Hematopoietic multipotent progenitor cell treated with erythropoietin and hydrocortisone succinate and interleukin-3 and kit ligand, for 15 days (in vitro differentiated cells): Measurements from ENCODE around the gene TSHR.
"Not testable (repeated sequence)": the region's sequence is repeated elsewhere in the genome, so short reads cannot be mapped to it uniquely, and the experiment has no call there.

Experiments used
- DNase-seq: peaks from one replicate; pipeline ENCODE4 v3.0.0-alpha.2; 2015; ENCODE audit warnings: low spot score

TSHR gene

DNA sequence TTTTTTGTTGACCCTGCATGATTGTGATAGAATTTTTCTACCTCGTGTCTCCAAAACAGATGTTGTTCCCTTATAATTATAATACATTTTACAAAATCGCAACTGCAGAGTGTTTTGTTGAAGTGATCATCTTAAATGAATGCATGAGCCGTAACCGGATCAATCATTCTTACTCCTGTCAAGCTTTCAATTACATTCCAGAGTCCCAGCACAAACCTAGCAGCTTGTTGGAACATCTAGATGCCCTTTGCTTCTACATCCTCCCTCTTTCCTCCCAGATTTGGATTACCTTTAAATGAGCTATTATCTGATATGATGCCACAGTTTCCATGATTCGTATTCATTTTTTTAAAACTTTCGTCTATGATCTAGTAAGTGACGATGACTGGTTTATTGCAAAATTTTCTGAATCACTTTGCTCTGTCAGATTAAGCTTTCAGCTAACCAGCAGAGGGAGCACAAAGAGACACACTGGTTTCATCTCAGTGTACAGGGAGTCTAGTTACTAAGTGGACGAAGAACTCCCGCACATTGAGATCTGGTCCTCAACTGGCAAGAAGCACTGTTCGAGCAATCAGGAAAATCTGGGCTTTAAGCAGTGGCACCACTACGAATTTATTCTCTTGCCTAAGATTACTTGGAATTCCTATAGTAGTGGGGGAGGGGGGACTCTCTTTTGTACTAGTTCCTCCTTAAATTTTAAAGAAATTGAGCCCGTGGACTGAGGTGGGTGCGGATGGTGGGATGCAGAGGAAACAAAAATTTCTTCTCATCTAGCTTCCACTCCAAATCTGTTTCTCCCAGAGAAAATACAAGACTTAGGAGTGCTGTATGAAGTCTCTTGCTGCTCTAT, 40.9 kb downstream of the TSHR start:
- peak; percentile 44 for DNase-seq

DNA sequence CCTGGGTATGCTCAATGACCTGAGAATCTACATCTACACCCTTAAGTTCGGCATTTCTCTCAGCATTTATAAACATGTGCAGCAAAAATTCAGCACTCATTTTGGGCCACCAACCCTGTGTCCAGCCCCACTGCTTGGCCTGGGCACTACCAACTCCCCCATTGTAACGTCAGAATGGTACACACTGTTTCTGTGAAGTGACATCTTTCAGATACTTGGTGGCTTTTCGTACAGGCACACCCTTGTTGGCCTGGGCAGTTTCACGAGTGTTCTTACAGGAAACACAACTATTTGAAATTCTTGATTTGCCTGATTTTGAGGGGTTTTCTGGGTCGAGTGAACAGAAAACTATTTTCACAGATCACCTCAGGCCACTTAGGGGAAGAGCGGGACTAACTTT, 46.0 kb downstream of the TSHR start:
- DNase-seq, result no peak

DNA sequence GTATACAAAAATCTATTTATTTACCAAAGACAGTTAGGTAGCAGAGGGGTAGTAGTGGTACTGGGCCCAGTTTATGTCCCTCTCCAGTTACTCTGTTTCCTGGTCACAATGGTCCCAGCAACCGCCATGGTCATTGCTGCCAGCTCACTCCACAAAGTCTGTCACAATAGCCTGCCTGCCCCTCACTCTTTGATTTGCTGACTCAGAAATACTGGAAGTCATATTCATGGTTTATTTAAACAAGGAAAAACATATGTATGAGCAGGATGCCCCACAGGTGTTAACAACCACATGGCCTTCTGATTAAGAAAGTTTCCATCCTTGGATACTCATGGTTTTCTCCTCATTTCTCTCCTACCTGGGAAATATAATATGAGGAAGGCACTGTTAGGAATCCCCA, 49.2 kb downstream of the TSHR start:
- DNase-seq, result no peak

DNA sequence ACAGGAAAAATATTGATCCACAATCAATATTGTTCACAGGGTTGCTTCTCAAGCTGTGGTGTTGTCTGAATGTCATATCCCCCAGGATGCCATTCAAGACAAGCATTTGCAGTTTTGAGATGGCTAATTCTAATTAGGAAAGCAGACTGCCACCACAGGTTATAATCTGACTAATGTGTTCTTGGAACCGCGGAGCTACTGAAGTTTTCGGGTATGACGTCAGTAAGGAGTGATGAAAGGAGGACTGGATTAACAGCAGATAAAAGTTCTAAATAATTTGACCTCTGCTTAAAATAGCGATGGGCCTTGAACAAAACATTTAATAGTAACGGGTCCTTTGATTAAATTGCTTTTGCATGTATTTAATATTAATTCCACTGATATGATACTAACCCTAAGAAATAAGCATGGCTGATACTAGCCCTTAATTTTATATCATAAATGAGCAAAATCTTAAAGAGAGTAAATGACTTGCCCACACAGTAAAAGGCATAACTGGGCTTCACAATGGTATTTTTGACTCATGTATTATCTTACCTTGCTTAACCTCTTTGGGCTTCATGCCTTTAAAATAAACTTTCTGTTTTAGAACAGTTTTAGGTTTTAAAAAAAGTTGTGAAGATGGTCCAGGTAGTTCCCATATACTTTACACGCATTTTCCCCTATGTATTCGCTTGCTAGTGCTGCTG, 50.3 kb downstream of the TSHR start:
- DNase-seq, result no peak

DNA sequence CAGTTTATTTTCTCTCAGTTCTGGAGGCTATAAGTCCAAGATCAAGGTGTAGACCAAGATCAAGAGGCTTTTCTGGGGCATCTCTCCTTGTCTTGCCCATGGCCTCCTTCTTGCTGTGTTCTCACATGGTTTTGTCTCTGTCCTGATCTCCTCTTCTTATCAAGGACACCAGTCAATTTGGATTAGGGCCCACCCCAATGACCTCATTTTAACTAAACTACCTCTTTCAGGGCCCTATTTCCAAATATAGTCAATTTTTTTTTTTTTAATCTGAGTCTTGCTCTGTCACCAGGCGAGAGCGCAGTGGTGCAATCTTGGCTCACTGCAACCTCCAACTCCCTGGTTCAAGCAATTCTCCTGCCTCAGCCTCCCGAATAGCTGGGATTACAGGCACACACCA, 50.8 kb downstream of the TSHR start:
- DNase-seq, result peak; percentile 25

DNA sequence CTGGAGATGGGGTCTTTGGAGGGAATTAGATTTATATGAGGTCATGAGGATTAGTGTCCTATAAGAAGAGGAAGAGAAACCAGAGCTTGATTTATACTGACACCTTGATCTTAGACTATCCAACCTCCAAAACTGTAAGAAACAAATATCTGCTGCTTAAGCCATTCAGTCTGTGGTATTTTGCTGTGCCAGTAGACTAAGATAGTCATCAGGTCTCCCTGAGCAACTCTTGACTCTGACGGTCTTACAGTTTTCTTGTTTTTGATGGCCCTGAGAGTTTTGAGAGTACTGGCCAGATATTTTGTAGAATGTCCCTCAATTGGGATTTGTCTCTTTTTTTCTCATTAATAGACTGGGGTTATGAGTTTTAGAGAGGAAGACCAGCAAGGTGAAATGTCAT, 51.7 kb downstream of the TSHR start:
- DNase-seq, result no peak

DNA sequence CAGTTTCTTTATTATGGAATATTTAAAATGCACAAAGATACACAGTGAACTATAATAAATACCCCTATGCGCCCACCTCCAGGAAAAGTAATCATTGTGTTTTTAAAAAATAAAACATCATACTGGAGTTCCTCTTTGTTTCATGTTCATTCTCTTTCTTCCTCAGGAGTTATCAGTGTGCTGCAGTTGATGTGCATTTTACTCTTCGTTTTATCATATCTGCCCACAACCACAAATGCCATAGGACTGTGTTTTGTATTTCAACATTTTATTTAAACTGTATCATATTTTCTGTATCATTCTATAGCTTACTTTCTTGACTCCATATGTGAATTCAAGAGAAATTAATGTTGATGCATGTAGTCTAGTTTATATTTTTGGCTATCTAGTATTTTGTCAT, 53.9 kb downstream of the TSHR start:
- peak; percentile 13 for DNase-seq

DNA sequence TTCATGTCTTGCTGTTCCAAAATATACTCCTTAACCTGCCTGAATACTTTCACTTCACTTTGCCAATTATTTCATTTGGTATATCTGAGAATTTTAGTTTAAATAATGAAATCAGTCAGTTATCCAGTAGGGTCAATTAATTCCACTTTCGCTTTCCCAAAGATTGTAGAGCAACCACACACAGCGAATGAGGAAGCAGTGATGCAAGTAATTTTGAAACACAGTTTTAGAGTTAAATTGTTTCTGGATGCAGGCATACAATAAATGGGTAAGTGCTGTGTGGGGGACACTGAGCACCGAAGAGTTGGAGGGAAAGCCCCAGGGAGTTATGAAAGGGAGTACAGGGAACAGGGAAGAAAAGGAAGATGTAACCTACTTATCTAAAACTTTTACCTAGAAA, 62.8 kb downstream of the TSHR start:
- DNase-seq, result no peak

DNA sequence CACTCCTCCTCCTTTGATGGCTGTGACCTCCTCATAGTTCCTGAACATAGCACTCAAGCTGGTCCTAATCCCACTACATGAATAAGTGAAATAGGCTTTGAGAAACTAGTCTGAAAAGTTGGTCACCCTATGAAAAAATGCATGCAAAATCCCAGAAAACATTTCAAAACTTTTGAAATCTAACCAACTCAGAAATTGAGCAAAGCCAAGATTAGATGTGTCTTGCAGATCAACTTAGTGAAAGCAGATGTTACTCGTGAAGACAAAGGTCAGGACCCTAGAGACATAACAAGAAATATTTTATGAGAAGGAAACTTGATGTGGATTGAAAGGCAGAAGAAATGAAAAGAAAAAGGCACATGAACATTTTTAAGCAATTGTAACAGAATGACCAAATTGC, 63.3 kb downstream of the TSHR start:
- no peak for DNase-seq

DNA sequence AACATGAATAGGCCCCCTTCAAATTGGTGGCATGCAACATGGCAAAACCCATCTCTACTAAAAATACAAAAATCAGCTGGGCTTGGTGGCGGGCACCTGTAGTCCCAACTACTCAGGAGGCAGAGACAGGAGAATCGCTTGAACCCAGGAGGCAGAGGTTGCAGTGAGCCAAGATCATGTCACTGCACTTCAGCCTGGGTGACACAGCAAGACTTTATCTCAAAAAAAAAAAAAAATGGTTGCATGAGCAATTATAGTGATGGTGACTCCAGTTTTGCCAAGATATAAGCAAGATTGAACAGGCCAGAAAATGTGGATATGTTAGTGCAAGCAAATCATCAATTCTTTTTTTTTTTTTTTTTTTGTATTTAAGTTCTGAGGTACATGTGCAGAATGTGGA, 63.7 kb downstream of the TSHR start:
- not testable (repeated sequence) for DNase-seq

DNA sequence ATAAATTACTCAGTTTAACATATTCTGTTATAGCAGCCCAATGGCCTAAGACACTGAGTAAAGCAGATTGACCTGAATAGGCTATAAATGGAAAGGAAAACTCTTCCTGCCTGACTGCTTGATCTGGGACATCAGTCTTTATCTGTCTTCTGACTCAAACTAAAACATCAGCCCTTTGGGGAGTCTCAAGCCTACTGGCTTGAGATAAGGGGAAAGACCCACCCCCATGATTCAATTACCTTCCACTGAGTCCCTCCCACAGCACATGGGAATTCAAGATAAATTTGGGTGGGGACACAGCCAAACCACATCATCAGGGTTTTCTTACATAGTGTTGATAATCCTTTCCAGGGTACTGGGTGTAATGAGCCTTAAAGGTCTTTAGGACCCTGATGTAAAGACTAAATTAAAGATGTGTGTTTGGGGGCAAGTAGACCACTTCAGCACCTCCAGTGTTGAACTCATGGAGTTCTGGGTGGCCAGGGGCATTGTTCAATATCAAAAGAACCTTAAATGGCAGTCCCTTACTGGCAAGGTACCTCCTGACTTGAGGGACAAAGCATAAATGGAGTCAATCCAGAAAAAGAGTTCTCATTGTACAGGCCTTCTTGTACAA, 67.8 kb downstream of the TSHR start:
- peak; percentile 56 for DNase-seq

DNA sequence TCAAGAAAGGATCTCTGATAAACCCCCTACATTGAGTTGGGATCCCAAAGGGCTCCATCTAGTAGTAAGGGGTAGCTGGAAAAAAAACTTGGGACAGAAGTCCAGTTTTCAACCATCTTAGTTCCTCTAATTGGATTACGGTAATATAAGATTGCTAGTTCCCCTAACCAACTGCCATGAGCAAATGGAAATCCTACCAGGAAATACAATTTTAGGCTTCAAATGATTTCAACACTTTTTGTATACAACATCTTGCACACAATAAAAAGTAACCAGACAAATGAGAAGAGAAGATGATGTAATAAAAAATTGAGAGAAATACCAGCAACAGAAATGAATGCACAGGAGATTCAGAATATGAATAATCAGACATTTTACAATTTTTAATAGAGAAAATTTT, 73.0 kb downstream of the TSHR start:
- no peak for DNase-seq

DNA sequence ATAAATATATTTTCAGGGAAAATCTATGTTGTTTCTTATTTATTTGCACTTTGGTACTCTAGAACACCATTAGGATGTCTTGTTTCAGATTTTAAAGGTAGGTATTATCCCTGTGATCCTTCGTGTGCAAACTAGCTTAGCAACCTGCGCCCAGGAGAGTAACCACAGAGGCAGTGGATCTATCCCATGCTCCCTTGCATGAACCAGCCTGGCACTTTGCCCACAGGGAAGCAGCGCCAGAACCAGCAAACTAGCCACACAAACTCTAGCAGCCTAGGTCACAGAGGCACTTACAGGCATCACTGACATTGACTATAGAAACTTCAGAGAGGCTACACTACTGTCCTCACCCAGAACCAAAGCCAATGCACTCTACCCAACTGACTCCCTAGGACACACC, 76.1 kb downstream of the TSHR start:
- no peak for DNase-seq

DNA sequence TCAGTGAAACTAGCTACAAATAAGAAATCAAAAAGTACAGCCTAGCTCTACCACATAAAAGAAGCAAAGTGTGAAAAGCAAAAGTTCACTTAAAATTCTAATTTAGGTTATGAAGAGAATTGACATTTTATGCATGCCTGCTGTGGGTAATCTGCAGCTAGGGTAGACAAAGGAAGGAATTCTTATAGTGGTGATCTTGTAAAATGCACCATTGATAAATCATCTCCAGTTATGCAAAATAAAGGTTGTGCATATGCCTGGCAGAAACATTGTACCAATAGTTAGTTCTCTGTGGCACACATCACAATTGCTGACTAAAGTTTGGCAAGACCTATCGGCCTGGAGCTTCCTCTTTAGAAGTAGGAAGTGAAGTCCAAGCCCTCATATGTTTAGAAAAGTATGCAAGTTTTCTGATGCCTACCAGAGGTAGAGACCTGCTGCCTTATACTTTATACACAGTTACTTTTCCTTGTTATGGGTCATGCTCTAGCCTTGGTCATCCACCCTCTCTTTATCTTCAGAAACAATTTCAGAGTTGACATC, 78.3 kb downstream of the TSHR start:
- DNase-seq, result no peak

DNA sequence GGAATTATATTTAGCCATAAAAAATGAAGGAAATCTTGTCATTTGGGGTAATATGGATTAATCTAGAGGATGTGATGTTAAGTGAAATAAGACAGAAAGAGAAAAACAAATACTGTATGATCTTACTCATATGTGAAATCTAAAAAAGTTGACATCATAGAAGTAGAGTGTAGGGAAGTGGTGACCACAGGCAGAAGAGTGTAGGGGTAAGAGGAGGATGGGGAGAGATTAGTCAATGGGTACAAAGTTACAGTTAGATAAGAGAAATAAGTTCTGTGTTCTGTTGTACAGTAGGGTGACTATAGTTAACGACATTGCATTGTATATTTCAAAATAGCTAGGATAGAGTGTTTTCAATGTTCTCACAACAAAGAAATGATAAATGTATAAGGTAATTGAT, 87.0 kb downstream of the TSHR start:
- DNase-seq, result no peak

DNA sequence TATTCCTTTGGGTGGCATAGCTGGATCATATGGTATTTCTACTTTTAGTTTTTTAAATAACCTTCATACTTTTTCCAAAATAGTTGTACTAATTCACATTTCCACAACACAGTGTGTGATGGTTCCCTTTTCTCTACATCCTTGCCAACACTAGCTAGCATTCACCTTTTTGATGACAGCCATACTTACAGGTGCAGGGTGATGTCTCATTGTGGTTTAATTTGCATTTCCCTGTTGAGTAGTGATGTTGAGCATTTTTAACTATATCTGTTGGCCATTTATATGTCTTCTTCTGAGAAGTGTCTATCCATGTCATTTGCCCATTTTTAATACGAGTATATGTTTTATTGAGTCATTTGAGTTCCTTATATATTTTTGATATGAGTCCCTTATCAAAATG, 96.1 kb downstream of the TSHR start:
- DNase-seq, result no peak

DNA sequence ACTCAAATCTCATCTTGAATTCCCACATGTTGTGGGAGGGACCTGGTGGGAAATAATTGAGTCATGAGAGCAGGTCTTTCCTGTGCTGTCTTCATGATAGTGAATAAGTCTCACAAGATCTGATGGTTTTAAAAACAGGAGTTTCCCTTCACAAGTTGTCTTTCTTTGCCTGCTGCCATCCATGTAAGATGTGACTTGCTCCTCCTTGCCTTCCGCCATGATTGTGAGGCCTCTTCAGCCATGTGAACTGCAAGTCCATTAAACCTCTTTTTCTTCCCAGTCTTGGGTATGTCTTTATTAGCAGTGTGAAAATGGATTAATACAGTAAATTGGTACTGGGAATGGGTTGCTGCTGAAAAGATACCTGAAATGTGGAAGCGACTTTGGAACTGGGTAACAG, 98.6 kb downstream of the TSHR start:
- not testable (repeated sequence) for DNase-seq

DNA sequence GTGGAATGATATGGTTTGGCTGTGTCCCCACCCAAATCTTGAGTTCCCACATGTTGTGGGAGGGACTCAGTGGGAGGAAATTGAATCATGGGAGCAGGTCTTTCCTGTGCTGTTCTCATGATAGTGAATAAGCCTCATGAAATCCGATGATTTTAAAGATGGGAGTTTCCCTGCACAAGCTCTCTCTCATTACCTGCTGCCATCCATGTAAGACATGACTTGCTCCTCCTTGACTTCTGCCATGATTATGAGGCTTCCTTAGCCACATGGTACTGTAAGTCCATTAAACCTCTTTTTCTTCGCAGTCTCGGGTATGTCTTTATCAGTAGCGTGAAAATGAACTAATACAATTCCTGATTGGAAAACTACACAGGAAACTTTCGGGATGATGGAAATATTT, 100.5 kb downstream of the TSHR start:
- no peak for DNase-seq

DNA sequence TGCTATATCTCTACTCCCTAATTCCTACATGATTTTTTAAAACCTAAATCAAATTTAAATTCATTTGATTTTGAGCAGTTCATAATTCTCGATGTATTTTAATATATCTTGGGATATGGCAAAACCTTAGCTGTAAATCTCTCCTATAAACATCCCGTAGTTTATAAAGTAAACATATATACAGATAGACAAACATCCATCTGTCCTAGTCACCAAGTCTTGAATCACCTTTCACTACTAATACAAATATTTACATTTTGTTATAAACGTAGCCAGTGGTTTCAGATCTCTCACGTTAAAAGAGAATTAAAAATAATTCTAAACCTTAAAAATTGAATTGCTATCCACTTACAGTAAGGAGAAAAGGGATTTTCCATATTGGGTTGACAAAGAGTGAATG, 107.0 kb downstream of the TSHR start:
- DNase-seq, result no peak

DNA sequence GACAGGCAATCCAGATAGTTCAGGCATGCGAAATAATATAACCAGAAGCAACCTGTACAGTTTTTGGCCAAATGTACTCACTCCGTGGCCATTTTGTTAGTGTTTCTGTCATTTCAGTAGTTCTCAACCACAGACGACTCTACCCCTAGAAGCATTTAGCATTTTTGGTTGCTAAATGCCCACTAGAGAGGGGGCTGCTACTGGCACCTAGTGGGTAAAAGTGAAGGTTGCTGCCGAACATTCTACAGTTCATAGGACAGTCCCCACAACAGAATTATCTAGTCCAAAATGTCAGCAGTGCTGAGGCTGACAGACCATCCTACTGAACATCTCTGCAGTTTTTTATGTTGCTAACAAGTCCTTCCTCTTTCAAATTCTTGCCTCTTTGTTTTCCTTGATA, 107.4 kb downstream of the TSHR start:
- peak; percentile 28 for DNase-seq

DNA sequence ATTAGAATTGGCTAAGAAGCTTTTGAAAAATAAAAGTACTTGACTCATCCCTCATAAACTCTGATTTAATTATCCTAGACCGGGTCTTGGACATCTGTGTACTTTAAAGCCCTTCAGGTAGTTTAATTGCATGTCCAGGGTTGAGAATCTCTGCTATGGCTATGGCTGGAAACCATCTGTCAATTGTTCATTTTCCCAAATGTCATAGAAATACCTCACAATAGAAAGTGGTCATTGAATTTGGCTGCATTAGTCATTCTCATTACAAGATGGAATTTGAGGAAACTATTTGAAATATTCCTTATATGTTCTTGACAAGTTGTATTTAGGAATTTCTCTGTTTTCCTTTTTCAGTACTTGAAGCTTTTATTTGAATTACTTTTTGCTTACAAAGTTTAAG, 111.3 kb downstream of the TSHR start:
- DNase-seq, result no peak

DNA sequence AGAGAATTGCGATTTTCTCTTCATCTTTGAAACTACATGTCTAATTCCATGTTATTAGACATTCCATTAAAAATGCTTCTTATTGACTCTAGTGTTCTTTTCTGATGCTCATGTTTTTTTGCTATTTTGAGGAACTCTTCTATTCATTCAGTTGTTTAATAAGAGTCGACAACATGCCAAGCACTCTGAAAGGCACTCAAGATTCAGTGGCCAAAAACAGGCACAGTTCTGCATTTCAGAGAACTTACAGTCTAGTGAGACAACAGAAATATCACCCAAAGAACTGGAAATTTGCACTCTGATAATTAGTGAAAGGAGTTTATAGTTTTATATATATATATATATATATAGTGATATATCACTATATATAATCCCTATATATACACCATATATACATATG, 111.7 kb downstream of the TSHR start:
- DNase-seq, result no peak

DNA sequence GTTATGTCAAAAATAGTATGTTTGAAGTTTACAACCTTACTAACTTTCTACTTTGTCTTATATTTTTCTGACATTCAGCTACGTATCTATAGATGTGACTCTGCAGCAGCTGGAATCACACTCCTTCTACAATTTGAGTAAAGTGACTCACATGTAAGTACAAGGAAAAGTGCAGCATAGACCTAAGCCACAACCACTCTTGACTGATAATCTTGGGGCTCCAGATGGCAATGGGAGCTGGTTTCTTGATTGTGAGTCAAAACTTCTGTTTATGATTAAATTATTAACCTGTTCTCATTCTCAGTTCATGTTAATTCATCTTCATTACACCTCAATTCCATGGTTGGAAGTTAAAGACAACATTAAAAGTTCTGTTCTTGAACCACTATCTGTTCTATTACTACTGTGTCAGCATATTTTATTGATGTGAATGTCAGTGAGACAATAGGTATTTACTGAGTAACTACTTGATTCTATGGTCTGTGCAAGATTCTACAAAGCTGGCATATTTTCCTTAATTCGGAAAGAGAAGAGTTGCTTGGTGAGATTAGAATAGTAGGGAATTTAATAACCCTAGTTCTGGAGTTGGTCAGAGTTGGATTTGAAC, 112.9 kb downstream of the TSHR start:
- peak; percentile 9 for DNase-seq
